ENCODE measurements around the gene SEPTIN2. TPM values are rescaled to one million over a fixed set of nuclear protein-coding genes. Genes with fewer than 3 reads are reported as not detected.
A peak's percentile ranks its signal among the peaks of the same experiment; 100 is the strongest.
"Not testable (repeated sequence)": the region's sequence is repeated elsewhere in the genome, so short reads cannot be mapped to it uniquely, and the experiment has no call there.

Gene SEPTIN2
- total and polyA plus RNA-seq, 3 experiments from 2014 or later: 187 to 319 (median 301) TPM

- H3K4me1 Mint-ChIP-seq: peaks cover 63 to 82% (median 74%) of the 10 kb centered on the region in 3 donors
- CTCF ChIA-PET: interaction anchor here (1.1 kb wide), 1 partner anchor 15 kb away, joined by 3 read pairs; no protein-coding TSS in a partner anchor
- H3K36me3 Mint-ChIP-seq: peaks cover 0 to 53% (median 3%) of the 10 kb centered on the region in 3 donors
- H3K9me3 Mint-ChIP-seq: no peaks in the 10 kb centered on the region
- no peaks in the 10 kb centered on the region for H3K9me3 ChIP-seq (ENCODE audit: low read length)
- DNase-seq: no peak
- peaks cover 0 to 2% of the 10 kb centered on the region in 2 donors for H3K27me3 Mint-ChIP-seq
- POLR2A ChIA-PET: no interaction called here
- H3K4me3 Mint-ChIP-seq: peak overlapping the region; percentile 89 to 99 (median 98)
- peaks cover 61% of the 10 kb centered on the region for H3K4me1 ChIP-seq (ENCODE audit: insufficient read depth, low read length)
- peak overlapping the region; percentile 92 to 100 (median 99) for H3K27ac Mint-ChIP-seq
- H3K36me3 ChIP-seq (ENCODE audit: insufficient read depth, low read length): no peaks in the 10 kb centered on the region
- H3K27me3 ChIP-seq (ENCODE audit: insufficient read depth, low read length, poor library complexity, severe bottlenecking): no peaks in the 10 kb centered on the region
- H3K4me3 ChIP-seq (ENCODE audit: low read length): peak overlapping the region; percentile 86
- peak overlapping the region; percentile 90 for H3K27ac ChIP-seq (ENCODE audit: low read depth, low read length)
Measured at GRCh38 chr2:241317391-241317790, 1.7 kb downstream of the SEPTIN2 start.

- H3K4me3 ChIP-seq (ENCODE audit: low read length); H3K27ac ChIP-seq (ENCODE audit: low read depth, low read length); H3K9me3 Mint-ChIP-seq; H3K27me3 Mint-ChIP-seq; H3K9me3 ChIP-seq (ENCODE audit: low read length); CTCF ChIA-PET; POLR2A ChIA-PET; H3K27me3 ChIP-seq (ENCODE audit: insufficient read depth, low read length, poor library complexity, severe bottlenecking); H3K36me3 ChIP-seq (ENCODE audit: insufficient read depth, low read length); DNase-seq: not testable (repeated sequence)
- Mint-ChIP-seq H3K4me3 (peak overlapping the region in 6 of 7 donors; percentile 0 to 99 (median 97)), H3K36me3 (peaks cover 0 to 60% (median 4%) of the 10 kb centered on the region in 3 donors), H3K4me1 (peaks cover 65 to 77% (median 72%) of the 10 kb centered on the region in 3 donors), H3K27ac (peak overlapping the region in 5 of 8 donors; percentile 6 to 73 (median 31))
- peaks cover 57% of the 10 kb centered on the region for H3K4me1 ChIP-seq (ENCODE audit: insufficient read depth, low read length)
Measured at GRCh38 chr2:241318830-241319229, 3.1 kb downstream of the SEPTIN2 start.

- Mint-ChIP-seq H3K4me3 (peak overlapping the region in 4 of 7 donors; percentile 12 to 62 (median 60)), H3K9me3 (no peaks in the 10 kb centered on the region), H3K27ac (peak overlapping the region in 6 of 8 donors; percentile 56 to 85 (median 68)), H3K36me3 (peaks cover 0 to 67% (median 7%) of the 10 kb centered on the region in 3 donors), H3K4me1 (peaks cover 66 to 84% (median 78%) of the 10 kb centered on the region in 3 donors), H3K27me3 (peaks cover 0 to 2% of the 10 kb centered on the region in 2 donors)
- no peaks in the 10 kb centered on the region for H3K36me3 ChIP-seq (ENCODE audit: insufficient read depth, low read length)
- peaks cover 48% of the 10 kb centered on the region for H3K4me1 ChIP-seq (ENCODE audit: insufficient read depth, low read length)
- no peak overlapping the region for H3K4me3 ChIP-seq (ENCODE audit: low read length)
- CTCF ChIA-PET: interaction anchor here (0.8 kb wide), 1 partner anchor 242 kb away, joined by 3 read pairs; no protein-coding TSS in a partner anchor
- DNase-seq: no peak
- no peak overlapping the region for H3K27ac ChIP-seq (ENCODE audit: low read depth, low read length)
- POLR2A ChIA-PET: no interaction called here
- no peaks in the 10 kb centered on the region for H3K9me3 ChIP-seq (ENCODE audit: low read length)
- no peaks in the 10 kb centered on the region for H3K27me3 ChIP-seq (ENCODE audit: insufficient read depth, low read length, poor library complexity, severe bottlenecking)
Measured at GRCh38 chr2:241320394-241320793, 4.7 kb downstream of the SEPTIN2 start.

- no peak overlapping the region for H3K27ac ChIP-seq (ENCODE audit: low read depth, low read length)
- Mint-ChIP-seq H3K36me3 (peaks cover 0 to 69% (median 7%) of the 10 kb centered on the region in 3 donors), H3K27ac (peak overlapping the region; percentile 3 to 90 (median 58)), H3K27me3 (no peaks in the 10 kb centered on the region), H3K4me1 (peaks cover 68 to 85% (median 78%) of the 10 kb centered on the region in 3 donors), H3K4me3 (peak overlapping the region in 6 of 7 donors; percentile 21 to 82 (median 58)), H3K9me3 (no peaks in the 10 kb centered on the region)
- no peaks in the 10 kb centered on the region for H3K27me3 ChIP-seq (ENCODE audit: insufficient read depth, low read length, poor library complexity, severe bottlenecking)
- no peaks in the 10 kb centered on the region for H3K9me3 ChIP-seq (ENCODE audit: low read length)
- H3K4me1 ChIP-seq (ENCODE audit: insufficient read depth, low read length): peaks cover 48% of the 10 kb centered on the region
- POLR2A ChIA-PET: no interaction called here
- no peak overlapping the region for H3K4me3 ChIP-seq (ENCODE audit: low read length)
- DNase-seq: no peak
- no peaks in the 10 kb centered on the region for H3K36me3 ChIP-seq (ENCODE audit: insufficient read depth, low read length)
- CTCF ChIA-PET: interaction anchor here (0.8 kb wide), 1 partner anchor 243 kb away, joined by 3 read pairs; no protein-coding TSS in a partner anchor
Measured at GRCh38 chr2:241321033-241321432, 5.3 kb downstream of the SEPTIN2 start.

GRCh38 chr2:241321886-241322285 lies 6.2 kb downstream of the SEPTIN2 start:
- no peaks in the 10 kb centered on the region for H3K27me3 ChIP-seq (ENCODE audit: insufficient read depth, low read length, poor library complexity, severe bottlenecking)
- peak overlapping the region in 5 of 8 donors; percentile 6 to 90 (median 53) for H3K27ac Mint-ChIP-seq
- peaks cover under 1 to 67% (median 7%) of the 10 kb centered on the region in 3 donors for H3K36me3 Mint-ChIP-seq
- H3K36me3 ChIP-seq (ENCODE audit: insufficient read depth, low read length): peaks cover 2% of the 10 kb centered on the region
- no peak overlapping the region for H3K27ac ChIP-seq (ENCODE audit: low read depth, low read length)
- no peak overlapping the region for H3K4me3 ChIP-seq (ENCODE audit: low read length)
- H3K4me3 Mint-ChIP-seq: peak overlapping the region in 3 of 7 donors; percentile 0 to 61 (median 15)
- DNase-seq: no peak
- CTCF ChIA-PET: interaction anchor here (1.2 kb wide), 1 partner anchor 70 kb away, joined by 4 read pairs; no protein-coding TSS in a partner anchor
- peaks cover 45% of the 10 kb centered on the region for H3K4me1 ChIP-seq (ENCODE audit: insufficient read depth, low read length)
- H3K27me3 Mint-ChIP-seq: no peaks in the 10 kb centered on the region
- POLR2A ChIA-PET: no interaction called here
- no peaks in the 10 kb centered on the region for H3K9me3 ChIP-seq (ENCODE audit: low read length)
- no peaks in the 10 kb centered on the region for H3K9me3 Mint-ChIP-seq
- H3K4me1 Mint-ChIP-seq: peaks cover 63 to 79% (median 75%) of the 10 kb centered on the region in 3 donors

- Mint-ChIP-seq H3K4me1 (peaks cover 50 to 66% (median 60%) of the 10 kb centered on the region in 3 donors), H3K27ac (peak overlapping the region in 4 of 8 donors; percentile 9 to 47 (median 26)), H3K27me3 (no peaks in the 10 kb centered on the region), H3K36me3 (peaks cover 12 to 68% (median 16%) of the 10 kb centered on the region in 3 donors), H3K4me3 (peak overlapping the region in 2 of 7 donors; percentile 4 to 5), H3K9me3 (no peaks in the 10 kb centered on the region)
- Histone ChIP-seq H3K4me3 (ENCODE audit: low read length) (no peak overlapping the region), H3K4me1 (ENCODE audit: insufficient read depth, low read length) (peaks cover 26% of the 10 kb centered on the region), H3K36me3 (ENCODE audit: insufficient read depth, low read length) (peaks cover 7% of the 10 kb centered on the region), H3K27ac (ENCODE audit: low read depth, low read length) (no peak overlapping the region), H3K9me3 (ENCODE audit: low read length) (no peaks in the 10 kb centered on the region), H3K27me3 (ENCODE audit: insufficient read depth, low read length, poor library complexity, severe bottlenecking) (no peaks in the 10 kb centered on the region)
- CTCF ChIA-PET: interaction anchor here (2.7 kb wide), 1 partner anchor 8 kb away, joined by 8 read pairs; the partner anchor contains the start of genes HDLBP and SEPTIN2
- POLR2A ChIA-PET: no interaction called here
- DNase-seq: no peak
Measured at GRCh38 chr2:241323778-241324177, 8.1 kb downstream of the SEPTIN2 start.

- CTCF ChIA-PET: interaction anchor here (2.7 kb wide), 1 partner anchor 9 kb away, joined by 8 read pairs; the partner anchor contains the start of genes HDLBP and SEPTIN2
- Histone ChIP-seq H3K4me1 (ENCODE audit: insufficient read depth, low read length) (peaks cover 17% of the 10 kb centered on the region), H3K27ac (ENCODE audit: low read depth, low read length) (no peak overlapping the region), H3K4me3 (ENCODE audit: low read length) (no peak overlapping the region), H3K27me3 (ENCODE audit: insufficient read depth, low read length, poor library complexity, severe bottlenecking) (no peaks in the 10 kb centered on the region), H3K9me3 (ENCODE audit: low read length) (no peaks in the 10 kb centered on the region), H3K36me3 (ENCODE audit: insufficient read depth, low read length) (peaks cover 13% of the 10 kb centered on the region)
- Mint-ChIP-seq H3K27me3 (no peaks in the 10 kb centered on the region), H3K9me3 (no peaks in the 10 kb centered on the region), H3K4me3 (no peak overlapping the region), H3K27ac (peak overlapping the region in 1 of 8 donors; percentile 21), H3K4me1 (peaks cover 44 to 57% (median 53%) of the 10 kb centered on the region in 3 donors), H3K36me3 (peaks cover 12 to 71% (median 16%) of the 10 kb centered on the region in 3 donors)
- POLR2A ChIA-PET: no interaction called here
- no peak for DNase-seq
Measured at GRCh38 chr2:241324775-241325174, 9.1 kb downstream of the SEPTIN2 start.

GRCh38 chr2:241325257-241325656 lies 9.5 kb downstream of the SEPTIN2 start:
- no peaks in the 10 kb centered on the region for H3K27me3 Mint-ChIP-seq
- CTCF ChIA-PET: interaction anchor here (2.7 kb wide), 1 partner anchor 10 kb away, joined by 8 read pairs; the partner anchor contains the start of genes HDLBP and SEPTIN2
- no peaks in the 10 kb centered on the region for H3K27me3 ChIP-seq (ENCODE audit: insufficient read depth, low read length, poor library complexity, severe bottlenecking)
- H3K9me3 ChIP-seq (ENCODE audit: low read length): no peaks in the 10 kb centered on the region
- peaks cover 42 to 57% (median 50%) of the 10 kb centered on the region in 3 donors for H3K4me1 Mint-ChIP-seq
- no peaks in the 10 kb centered on the region for H3K9me3 Mint-ChIP-seq
- peaks cover 12% of the 10 kb centered on the region for H3K4me1 ChIP-seq (ENCODE audit: insufficient read depth, low read length)
- peak overlapping the region in 7 of 8 donors; percentile 1 to 64 (median 11) for H3K27ac Mint-ChIP-seq
- H3K27ac ChIP-seq (ENCODE audit: low read depth, low read length): no peak overlapping the region
- POLR2A ChIA-PET: no interaction called here
- H3K36me3 Mint-ChIP-seq: peaks cover 12 to 71% (median 16%) of the 10 kb centered on the region in 3 donors
- DNase-seq: no peak
- H3K36me3 ChIP-seq (ENCODE audit: insufficient read depth, low read length): peaks cover 17% of the 10 kb centered on the region
- H3K4me3 ChIP-seq (ENCODE audit: low read length): no peak overlapping the region
- H3K4me3 Mint-ChIP-seq: peak overlapping the region in 1 of 7 donors; percentile 14

Measured in CD8-positive, alpha-beta memory T cell (primary cell).